ENCODE results near the gene RPS2. TPM values are rescaled to one million over a fixed set of nuclear protein-coding genes. Genes with fewer than 3 reads are reported as not detected.

Gene RPS2
- total RNA-seq, 1 experiment from 2014 or later, result 4,395 TPM

GRCh38 chr16:1985466-1986150 lies 21.0 kb upstream of the RPS2 start:
- no peak overlapping the region for H3K27ac Mint-ChIP-seq
- H3K36me3 Mint-ChIP-seq, result peaks cover 5% of the 10 kb centered on the region; the same call in 1 of the 2 replicates
- H3K4me3 Mint-ChIP-seq, result peak overlapping the region; percentile 81
- no peak for TF ChIP-seq GABPB1 (CRISPR knock-in tag; IDR thresholded peaks at IDR 0.05)
- ATAC-seq (no peak), DNase-seq (ENCODE audit: low spot score) (no peak)
- peaks cover 30% of the 10 kb centered on the region for H3K4me1 Mint-ChIP-seq
- H3K9me3 Mint-ChIP-seq, result no peaks in the 10 kb centered on the region
- peaks cover 40% of the 10 kb centered on the region for H3K27me3 Mint-ChIP-seq (ENCODE audit: low read depth)
- CTCF ChIA-PET, result interaction anchor here (1.4 to 1.8 kb wide), 2 partner anchors 18 to 31 kb away, joined by 4 to 11 read pairs; no protein-coding TSS in a partner anchor
- POLR2A ChIA-PET, result interaction anchor here (1.3 kb wide), 1 partner anchor 170 kb away, joined by 4 read pairs; the partner anchor contains the start of gene TRAF7

DNA sequence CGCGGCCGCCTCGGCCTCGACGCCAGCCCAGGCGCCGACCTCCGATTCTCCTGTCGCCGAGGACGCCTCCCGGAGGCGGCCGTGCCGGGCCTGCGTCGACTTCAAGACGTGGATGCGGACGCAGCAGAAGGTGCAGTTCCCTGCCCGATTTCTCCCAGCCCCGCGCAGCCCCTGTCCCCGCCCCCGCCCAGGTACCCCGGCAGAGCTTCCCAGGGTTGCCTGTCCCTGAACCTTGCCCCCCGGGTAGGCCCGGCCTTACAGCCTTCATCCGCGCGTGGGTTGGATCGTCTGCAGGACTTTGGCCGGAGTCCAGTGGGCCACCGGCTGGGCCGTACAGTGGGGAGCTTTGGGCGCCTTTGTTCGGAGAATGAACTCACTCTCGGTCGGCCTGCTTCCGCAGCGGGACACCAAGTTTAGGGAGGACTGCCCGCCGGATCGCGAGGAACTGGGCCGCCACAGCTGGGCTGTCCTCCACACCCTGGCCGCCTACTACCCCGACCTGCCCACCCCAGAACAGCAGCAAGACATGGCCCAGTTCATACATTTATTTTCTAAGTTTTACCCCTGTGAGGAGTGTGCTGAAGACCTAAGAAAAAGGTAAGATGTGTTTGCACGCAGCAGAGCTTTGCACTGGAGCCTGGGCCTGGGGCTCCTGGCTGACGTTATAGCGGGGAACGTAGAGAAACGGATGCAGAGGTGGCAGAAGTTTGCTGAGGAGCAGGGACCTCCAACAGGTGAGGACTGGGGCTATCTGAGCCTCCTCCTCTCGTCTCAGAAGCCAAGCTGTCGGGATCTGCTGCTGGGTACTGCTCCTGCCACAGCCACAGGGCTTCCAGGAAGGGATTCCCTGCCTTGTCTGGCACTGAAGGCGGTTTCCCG lies 20.0 kb upstream of the RPS2 start:
- Mint-ChIP-seq H3K27ac (peak overlapping the region; percentile 63; the same call in 1 of the 2 replicates), H3K27me3 (ENCODE audit: low read depth) (peaks cover 48% of the 10 kb centered on the region), H3K4me3 (peak overlapping the region; percentile 81), H3K4me1 (peaks cover 34% of the 10 kb centered on the region), H3K9me3 (no peaks in the 10 kb centered on the region), H3K36me3 (peaks cover 5% of the 10 kb centered on the region; the same call in 1 of the 2 replicates)
- CTCF ChIA-PET, result interaction anchor here (0.8 to 1.8 kb wide), 6 partner anchors 8 to 202 kb away, joined by 3 to 11 read pairs (median 3); partner anchors contain the start of genes NUBP2 and SPSB3
- POLR2A ChIA-PET, result interaction anchor here (0.5 to 1.3 kb wide), 3 partner anchors 20 to 174 kb away, joined by 3 to 4 read pairs (median 3); partner anchors contain the start of genes RPS2 and TRAF7
- DNase-seq (ENCODE audit: low spot score) (peak; percentile 46), ATAC-seq (no peak)
- TF ChIP-seq HMGXB4 (CRISPR knock-in tag; IDR thresholded peaks at IDR 0.05) (no peak), FOXP1 (CRISPR knock-in tag; IDR thresholded peaks at IDR 0.05; ENCODE audit: borderline replicate concordance) (no peak), IRF2 (CRISPR knock-in tag; IDR thresholded peaks at IDR 0.05; ENCODE audit: borderline replicate concordance, low read depth) (no peak), KAT7 (CRISPR knock-in tag; IDR thresholded peaks at IDR 0.05; ENCODE audit: borderline replicate concordance) (0 out of 2 replicates have a peak, but pooled peaks have one; percentile 68), ZNF512 (CRISPR knock-in tag; IDR thresholded peaks at IDR 0.05; ENCODE audit: borderline replicate concordance) (no peak), PREB (CRISPR knock-in tag; IDR thresholded peaks at IDR 0.05; ENCODE audit: borderline replicate concordance) (no peak), ZNF263 (CRISPR knock-in tag; IDR thresholded peaks at IDR 0.05; ENCODE audit: low read depth) (peak; percentile 18; the same call in 1 of the 2 replicates), ELF4 (CRISPR knock-in tag; IDR thresholded peaks at IDR 0.05; ENCODE audit: low read depth) (0 out of 2 replicates have a peak, but pooled peaks have one; percentile 21), GTF2I (CRISPR knock-in tag; conservative IDR thresholded peaks at IDR 0.05) (no peak), FOXK1 (CRISPR knock-in tag; IDR thresholded peaks at IDR 0.05) (0 out of 2 replicates have a peak, but pooled peaks have one; percentile 2), E2F4 (CRISPR knock-in tag; IDR thresholded peaks at IDR 0.05; ENCODE audit: borderline replicate concordance, low read depth) (no peak), PRRX2 (CRISPR knock-in tag; IDR thresholded peaks at IDR 0.05) (no peak), MAX (CRISPR knock-in tag; IDR thresholded peaks at IDR 0.05) (0 out of 2 replicates have a peak, but pooled peaks have one; percentile 23)
- TF ChIP-seq, protein P1, sequence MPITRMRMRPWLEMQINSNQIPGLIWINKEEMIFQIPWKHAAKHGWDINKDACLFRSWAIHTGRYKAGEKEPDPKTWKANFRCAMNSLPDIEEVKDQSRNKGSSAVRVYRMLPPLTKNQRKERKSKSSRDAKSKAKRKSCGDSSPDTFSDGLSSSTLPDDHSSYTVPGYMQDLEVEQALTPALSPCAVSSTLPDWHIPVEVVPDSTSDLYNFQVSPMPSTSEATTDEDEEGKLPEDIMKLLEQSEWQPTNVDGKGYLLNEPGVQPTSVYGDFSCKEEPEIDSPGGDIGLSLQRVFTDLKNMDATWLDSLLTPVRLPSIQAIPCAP (CRISPR knock-in tag; IDR thresholded peaks at IDR 0.05), result no peak
- TF ChIP-seq, protein P2, sequence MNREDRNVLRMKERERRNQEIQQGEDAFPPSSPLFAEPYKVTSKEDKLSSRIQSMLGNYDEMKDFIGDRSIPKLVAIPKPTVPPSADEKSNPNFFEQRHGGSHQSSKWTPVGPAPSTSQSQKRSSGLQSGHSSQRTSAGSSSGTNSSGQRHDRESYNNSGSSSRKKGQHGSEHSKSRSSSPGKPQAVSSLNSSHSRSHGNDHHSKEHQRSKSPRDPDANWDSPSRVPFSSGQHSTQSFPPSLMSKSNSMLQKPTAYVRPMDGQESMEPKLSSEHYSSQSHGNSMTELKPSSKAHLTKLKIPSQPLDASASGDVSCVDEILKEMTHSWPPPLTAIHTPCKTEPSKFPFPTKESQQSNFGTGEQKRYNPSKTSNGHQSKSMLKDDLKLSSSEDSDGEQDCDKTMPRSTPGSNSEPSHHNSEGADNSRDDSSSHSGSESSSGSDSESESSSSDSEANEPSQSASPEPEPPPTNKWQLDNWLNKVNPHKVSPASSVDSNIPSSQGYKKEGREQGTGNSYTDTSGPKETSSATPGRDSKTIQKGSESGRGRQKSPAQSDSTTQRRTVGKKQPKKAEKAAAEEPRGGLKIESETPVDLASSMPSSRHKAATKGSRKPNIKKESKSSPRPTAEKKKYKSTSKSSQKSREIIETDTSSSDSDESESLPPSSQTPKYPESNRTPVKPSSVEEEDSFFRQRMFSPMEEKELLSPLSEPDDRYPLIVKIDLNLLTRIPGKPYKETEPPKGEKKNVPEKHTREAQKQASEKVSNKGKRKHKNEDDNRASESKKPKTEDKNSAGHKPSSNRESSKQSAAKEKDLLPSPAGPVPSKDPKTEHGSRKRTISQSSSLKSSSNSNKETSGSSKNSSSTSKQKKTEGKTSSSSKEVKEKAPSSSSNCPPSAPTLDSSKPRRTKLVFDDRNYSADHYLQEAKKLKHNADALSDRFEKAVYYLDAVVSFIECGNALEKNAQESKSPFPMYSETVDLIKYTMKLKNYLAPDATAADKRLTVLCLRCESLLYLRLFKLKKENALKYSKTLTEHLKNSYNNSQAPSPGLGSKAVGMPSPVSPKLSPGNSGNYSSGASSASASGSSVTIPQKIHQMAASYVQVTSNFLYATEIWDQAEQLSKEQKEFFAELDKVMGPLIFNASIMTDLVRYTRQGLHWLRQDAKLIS (CRISPR knock-in tag; IDR thresholded peaks at IDR 0.05; ENCODE audit: borderline replicate concordance), result no peak
- TF ChIP-seq, protein P3, sequence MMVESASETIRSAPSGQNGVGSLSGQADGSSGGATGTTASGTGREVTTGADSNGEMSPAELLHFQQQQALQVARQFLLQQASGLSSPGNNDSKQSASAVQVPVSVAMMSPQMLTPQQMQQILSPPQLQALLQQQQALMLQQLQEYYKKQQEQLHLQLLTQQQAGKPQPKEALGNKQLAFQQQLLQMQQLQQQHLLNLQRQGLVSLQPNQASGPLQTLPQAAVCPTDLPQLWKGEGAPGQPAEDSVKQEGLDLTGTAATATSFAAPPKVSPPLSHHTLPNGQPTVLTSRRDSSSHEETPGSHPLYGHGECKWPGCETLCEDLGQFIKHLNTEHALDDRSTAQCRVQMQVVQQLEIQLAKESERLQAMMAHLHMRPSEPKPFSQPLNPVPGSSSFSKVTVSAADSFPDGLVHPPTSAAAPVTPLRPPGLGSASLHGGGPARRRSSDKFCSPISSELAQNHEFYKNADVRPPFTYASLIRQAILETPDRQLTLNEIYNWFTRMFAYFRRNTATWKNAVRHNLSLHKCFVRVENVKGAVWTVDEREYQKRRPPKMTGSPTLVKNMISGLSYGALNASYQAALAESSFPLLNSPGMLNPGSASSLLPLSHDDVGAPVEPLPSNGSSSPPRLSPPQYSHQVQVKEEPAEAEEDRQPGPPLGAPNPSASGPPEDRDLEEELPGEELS (CRISPR knock-in tag; IDR thresholded peaks at IDR 0.05), result 0 out of 2 replicates have a peak, but pooled peaks have one; percentile 0
